NCI-H1930 (cell line): ENCODE data around the gene WDR70.
"Not testable (repeated sequence)": the region's sequence is repeated elsewhere in the genome, so short reads cannot be mapped to it uniquely, and the experiment has no call there.

Source experiments
- DNase-seq, 2 experiments: peaks; one replicate each; lab custom pipeline; 2025; lab: John Stamatoyannopoulos, UW

WDR70 gene

GRCh38 chr5:37767961-37768360, 388.8 kb downstream of the WDR70 start:
- DNase-seq, result no peak

DNA sequence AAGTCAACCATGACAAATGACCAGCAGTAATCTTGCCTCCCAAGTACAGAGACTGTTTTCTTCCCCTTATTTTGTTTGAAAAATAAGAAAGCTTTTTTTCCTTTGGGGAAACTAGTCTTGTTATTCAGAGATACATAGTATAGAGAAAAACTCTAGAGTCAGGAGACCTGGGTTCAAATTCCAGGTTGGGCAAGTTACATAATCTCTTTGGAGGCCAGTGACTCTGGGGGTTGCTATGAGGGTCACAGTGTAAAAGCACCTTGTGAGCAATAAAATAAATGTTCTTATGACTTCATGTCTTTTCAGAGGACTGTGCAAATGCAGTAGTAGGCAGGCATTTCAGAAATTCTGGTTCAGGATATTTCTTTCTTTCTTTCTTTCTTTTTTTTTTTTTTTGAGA, 389.3 kb downstream of the WDR70 start:
- DNase-seq, result no peak

- no peak for DNase-seq
Observed at GRCh38 chr5:37769108-37769507, 390.0 kb downstream of the WDR70 start.

- DNase-seq, result no peak
Observed at GRCh38 chr5:37769840-37770239, 390.7 kb downstream of the WDR70 start.

GRCh38 chr5:37770786-37771185, 391.7 kb downstream of the WDR70 start:
- no peak for DNase-seq

DNA sequence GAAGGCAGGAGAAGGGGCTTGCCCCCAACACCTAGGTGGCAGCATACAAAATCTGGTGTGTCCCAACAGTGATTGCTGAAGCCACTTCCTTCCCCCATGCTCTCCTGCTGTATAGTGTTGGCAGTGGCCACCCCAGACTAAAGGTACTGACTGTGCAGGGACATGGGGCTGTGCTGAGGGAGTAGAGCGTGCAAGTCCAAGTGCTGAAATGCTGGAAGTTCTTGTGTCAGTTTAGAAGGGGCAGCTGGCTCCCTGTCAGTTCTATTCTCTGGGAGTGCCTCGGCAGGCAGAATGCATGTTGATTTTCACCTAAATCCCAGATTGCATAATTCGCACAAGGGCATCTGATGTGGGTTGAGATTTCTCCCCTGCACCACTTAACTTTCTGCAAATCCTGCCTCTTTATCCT, 392.1 kb downstream of the WDR70 start:
- DNase-seq, result no peak

GRCh38 chr5:37771731-37772130, 392.6 kb downstream of the WDR70 start:
- no peak for DNase-seq

DNA sequence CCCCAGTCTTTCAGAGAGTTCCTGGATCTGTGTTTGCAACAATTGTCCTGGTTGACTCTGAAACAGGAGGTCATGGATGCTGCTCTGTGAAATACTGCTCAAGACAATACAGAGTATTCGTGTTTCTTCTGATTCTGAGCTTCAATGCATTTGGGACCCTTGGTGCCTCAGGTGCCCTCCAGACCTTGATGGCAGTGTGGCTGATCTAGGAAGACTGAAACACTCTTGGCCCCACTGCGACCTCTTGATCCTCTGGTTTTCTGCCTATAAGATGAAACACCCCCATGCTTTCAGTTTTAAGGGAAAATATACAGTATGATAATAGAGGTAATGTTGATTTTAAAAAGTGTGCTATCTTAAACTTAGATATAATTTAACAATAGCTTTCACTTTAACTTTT, 393.1 kb downstream of the WDR70 start:
- DNase-seq, result no peak

GRCh38 chr5:37773809-37774208, 394.7 kb downstream of the WDR70 start:
- no peak for DNase-seq

DNA sequence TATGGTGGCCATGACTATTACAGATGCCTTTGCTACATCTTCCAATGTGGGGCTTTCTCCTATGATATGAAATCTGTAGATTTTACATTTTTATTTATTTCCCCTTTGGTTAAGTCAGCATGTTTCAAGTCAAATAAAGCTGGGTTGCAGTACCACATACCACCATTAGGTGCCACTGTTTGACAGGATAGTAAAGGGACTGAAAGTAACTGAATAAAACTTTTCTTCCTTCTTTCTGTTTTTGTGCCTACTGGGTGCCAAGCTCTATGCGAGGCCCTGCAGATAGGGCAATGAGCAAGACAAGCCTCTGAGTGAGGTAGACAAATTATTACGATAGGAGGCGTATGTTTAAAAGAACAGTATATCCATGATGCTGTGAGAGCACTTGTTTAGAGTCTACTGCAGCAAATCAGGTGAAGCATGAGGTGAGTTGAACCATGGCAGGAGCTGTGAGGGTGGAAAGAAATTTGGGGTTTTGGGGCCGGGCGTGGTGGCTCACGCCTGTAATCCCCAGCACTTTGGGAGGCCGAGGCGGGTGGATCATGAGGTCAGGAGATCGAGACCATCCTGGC, 395.9 kb downstream of the WDR70 start:
- DNase-seq, result no peak

GRCh38 chr5:37776826-37777225, 397.7 kb downstream of the WDR70 start:
- DNase-seq, result no peak

GRCh38 chr5:37777432-37778130, 398.5 kb downstream of the WDR70 start:
- DNase-seq, result no peak

GRCh38 chr5:37781409-37781808, 402.3 kb downstream of the WDR70 start:
- DNase-seq, result not testable (repeated sequence)

GRCh38 chr5:37786416-37786815, 407.3 kb downstream of the WDR70 start:
- no peak for DNase-seq

DNA sequence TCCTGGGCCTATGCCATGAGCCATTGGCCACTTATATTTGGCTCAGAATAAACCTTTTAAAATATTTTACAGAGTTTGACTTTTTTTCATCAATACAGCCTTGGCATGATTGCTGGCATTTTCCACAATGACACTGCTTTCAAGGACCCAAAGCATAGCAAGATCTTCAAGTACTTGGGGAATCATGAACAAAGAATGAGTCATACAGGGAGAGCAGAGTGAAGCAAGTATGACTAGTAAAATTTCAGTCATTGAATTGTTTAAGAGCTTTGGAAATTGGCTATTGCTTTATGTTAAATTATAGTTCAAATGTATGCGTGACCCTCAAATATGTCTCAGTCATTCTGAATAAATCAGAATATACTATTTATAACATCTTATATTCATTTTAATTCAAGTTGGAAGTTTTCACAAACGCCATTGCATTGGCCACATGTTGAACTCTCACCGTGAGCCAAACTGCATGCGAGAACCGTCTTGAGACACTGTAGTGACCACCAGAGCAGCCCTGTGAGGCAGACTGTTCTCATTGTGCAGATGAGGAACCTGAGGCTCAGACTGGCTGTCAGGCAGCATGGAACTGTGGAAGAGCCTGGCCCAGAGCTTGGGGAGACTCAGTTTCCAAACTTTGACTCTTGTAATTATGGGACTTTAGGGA, 407.9 kb downstream of the WDR70 start:
- DNase-seq, result no peak

DNA sequence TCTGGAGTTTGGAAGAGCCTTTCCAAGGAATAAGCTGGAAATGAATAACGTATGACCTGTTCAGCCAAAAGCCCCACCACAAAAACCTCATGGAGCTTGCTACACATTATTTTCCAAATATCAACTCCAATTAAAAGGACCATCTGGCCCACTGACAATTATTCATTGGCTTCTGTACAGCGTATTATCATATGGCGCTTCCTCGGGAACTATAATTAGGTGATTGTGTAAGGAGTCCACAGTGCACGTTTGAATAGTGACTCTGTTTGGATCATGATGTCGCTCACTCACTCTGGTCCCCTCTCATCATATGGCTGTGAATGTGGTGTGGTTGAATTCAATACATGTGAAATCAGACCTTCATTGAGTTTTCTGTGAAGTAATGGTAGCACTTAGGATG, 408.6 kb downstream of the WDR70 start:
- no peak for DNase-seq

DNA sequence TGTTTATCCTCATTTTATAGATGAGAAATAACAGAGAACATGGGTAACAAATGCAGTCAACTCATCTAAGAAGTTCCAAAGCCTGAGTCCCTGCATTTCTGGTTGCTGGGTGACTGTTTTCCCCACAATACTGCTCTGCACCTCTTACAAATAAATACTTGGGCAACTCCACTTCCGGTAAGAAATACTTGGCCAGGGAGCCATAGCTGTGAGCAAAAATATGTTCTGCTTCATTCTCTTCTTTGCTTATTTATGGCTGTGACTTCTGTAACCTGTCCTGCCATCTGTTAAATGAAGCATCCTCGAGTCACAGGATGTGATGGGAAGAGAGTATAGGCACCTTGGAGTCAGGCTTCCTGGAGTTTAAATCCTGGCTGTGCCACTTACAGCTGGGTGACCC, 410.9 kb downstream of the WDR70 start:
- no peak for DNase-seq

DNA sequence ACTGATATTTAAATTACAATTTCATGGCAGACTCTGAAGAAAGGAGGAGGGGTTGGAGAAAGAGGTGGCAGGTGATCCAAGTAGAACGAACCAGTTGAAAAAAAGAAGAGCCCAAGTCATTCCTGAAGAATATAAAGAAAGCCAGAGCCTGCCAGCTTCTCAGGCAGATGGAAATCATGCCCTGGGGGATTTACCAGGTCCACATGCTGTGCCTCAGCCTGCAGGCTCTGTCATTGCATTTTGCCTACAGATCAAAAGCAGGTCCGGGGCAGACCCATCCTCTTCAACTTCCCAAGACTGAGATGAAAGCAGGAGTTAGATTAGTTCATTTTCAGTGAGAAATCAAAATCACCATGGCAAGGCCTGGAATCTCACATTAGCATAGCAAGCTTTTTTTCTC, 412.2 kb downstream of the WDR70 start:
- no peak for DNase-seq

DNA sequence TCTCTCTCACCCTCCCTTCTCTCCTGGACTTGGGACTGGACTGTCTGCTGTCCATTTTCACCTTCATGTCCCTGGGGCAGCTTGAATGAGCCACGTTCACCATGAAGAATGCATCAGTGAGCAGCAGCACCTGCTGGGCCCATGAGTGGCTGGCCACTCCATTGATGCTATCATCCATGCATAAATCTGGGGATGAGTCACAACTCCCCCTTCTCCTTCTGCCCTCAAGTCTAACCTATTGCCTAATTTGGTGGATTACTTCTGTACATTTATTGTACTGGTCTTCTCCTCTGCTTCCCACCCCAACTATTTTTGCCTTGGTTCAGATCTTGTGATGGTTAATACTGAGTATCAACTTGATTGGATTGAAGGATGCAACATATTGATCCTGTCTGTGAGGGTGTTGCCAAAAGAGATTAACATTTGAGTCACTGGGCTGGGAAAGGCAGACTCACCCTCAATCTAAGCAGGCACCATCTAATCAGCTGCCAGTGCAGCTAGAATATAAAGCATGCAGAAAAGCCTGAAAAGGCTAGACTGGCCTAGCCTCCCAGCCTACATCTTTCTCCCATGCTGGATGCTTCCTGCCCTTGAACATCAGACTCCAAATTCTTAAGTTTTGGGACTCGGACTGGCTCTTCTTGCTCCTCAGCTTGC, 414.0 kb downstream of the WDR70 start:
- no peak for DNase-seq

- not testable (repeated sequence) for DNase-seq
Observed at GRCh38 chr5:37795292-37795691, 416.2 kb downstream of the WDR70 start.

DNA sequence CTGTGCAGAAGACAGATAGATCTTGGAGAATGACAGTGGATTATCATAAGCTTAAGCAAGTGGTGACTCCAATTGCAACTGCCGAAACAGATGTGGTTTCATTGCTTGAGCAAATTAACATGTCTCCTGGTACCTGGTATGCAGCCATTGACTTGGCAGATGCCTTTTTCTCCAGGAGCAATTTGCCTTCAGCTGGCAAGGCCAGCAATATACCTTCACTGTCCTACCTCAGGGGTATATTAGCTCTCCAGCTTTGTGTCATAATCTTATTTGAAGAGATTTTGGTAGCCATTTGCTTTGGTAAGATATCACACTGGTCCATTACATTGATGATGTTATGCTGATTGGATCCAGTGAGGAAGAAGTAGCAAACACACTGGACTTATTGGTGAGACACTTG, 417.3 kb downstream of the WDR70 start:
- not testable (repeated sequence) for DNase-seq

DNA sequence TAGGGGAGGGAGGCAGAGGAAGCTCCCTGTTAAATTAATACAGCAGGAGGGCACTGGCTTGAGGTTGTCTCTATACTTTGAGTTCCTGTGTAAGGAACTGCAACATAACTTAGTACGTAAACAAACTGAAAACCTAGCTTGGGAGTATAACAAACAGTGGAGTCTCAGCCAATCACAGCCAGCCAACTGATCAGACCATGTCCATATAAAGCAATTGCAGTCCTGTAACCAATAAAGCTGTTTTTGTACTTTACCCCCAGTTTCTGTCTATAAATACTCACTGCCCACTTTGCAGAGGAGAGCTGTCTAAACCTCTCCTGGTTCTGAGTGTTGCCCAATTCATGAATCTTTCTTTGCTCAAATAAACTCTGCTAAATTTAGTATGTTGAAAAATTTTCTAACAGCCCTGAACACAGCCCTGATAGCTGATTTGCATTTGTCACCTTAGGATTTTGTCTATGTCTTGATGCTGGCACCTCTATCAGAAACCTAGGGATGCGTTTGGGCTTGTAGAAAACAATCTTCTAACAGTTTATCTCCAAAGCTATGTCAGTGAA, 420.8 kb downstream of the WDR70 start:
- DNase-seq, result no peak

GRCh38 chr5:37801521-37801920, 422.4 kb downstream of the WDR70 start:
- DNase-seq, result no peak
